Adrenal gland (tissue), 5 donors: ENCODE measurements around the gene RGPD6.
"Not testable (repeated sequence)": the region's sequence is repeated elsewhere in the genome, so short reads cannot be mapped to it uniquely, and the experiment has no call there.

Experiments used
- CTCF ChIP-seq, 6 experiments: fragments of 450-650 bp in 4 of 6; fragments of 200-600 bp in 2 of 6; sonication (generic) in 1 of 6; IDR thresholded peaks; 1 replicate in 5 of 6; 2 replicates in 1 of 6; pipeline versions ENCODE4 v1.5.1 to v1.8.0; 2016 to 2021; ENCODE audit warnings: antibody characterized with exemption in 6 of 6, mild to moderate bottlenecking in 2 of 6, moderate library complexity in 1 of 6
- POLR2A ChIP-seq, 2 donors: fragments of 450-650 bp; IDR thresholded peaks; one replicate each; pipeline ENCODE4 v1.6.1; 2017; ENCODE audit warnings: antibody characterized with exemption in 2 of 2, mild to moderate bottlenecking in 2 of 2, moderate library complexity in 1 of 2
- donor health status: DM: no; HTN: no; CAD: no.

- TF ChIP-seq POLR2A, CTCF (IDR thresholded peaks at IDR 0.05): not testable (repeated sequence)
Observed at GRCh38 chr2:110476952-110477351, 100.1 kb downstream of the RGPD6 start.
